Measurements from ENCODE around the gene HADHA. TPM values are rescaled to one million over a fixed set of nuclear protein-coding genes. Genes with fewer than 3 reads are reported as not detected.

HADHA gene
- total RNA-seq, 1 donor from 2014 or later: 130 TPM

DNA sequence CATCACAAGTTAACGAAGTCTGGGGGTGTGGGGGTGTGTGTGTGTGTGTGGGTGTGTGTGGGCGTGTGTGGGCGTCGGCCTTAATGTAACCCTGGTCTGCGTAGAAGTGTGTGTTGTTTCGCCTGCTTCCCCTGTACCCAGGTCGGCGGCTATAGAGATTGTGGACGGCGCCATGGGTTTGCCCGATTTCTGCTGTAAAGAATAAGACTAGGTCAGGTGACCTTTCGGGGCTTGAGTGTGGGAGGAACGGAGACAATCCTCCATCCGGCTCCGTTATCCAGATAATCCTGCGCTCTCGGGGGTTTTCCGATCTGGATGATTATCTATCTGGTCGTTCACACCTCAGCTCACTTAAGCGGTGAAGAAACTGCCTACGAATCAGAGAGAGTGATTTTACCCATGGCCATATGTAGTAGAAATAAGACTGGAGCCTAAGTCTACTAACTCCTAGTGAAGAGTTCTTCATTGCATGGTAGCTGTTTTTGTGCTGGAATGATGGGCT, 850 bp upstream of the HADHA start:
- Histone ChIP-seq H3K4me1 (peaks cover 50% of the 10 kb centered on the region), H3K4me3 (peak overlapping the region; percentile 89), H3K36me3 (no peaks in the 10 kb centered on the region), H3K27ac (peak overlapping the region; percentile 96), H3K27me3 (ENCODE audit: low read depth) (no peaks in the 10 kb centered on the region), H3K9me3 (no peaks in the 10 kb centered on the region)
- ATAC-seq: peak; percentile 55 to 66
- intact Hi-C loops (cut with DNase I): no loop called here
- TF ChIP-seq, protein P1, sequence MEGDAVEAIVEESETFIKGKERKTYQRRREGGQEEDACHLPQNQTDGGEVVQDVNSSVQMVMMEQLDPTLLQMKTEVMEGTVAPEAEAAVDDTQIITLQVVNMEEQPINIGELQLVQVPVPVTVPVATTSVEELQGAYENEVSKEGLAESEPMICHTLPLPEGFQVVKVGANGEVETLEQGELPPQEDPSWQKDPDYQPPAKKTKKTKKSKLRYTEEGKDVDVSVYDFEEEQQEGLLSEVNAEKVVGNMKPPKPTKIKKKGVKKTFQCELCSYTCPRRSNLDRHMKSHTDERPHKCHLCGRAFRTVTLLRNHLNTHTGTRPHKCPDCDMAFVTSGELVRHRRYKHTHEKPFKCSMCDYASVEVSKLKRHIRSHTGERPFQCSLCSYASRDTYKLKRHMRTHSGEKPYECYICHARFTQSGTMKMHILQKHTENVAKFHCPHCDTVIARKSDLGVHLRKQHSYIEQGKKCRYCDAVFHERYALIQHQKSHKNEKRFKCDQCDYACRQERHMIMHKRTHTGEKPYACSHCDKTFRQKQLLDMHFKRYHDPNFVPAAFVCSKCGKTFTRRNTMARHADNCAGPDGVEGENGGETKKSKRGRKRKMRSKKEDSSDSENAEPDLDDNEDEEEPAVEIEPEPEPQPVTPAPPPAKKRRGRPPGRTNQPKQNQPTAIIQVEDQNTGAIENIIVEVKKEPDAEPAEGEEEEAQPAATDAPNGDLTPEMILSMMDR (IDR thresholded peaks at IDR 0.05): no peak
- peak; percentile 60 for DNase-seq

DNA sequence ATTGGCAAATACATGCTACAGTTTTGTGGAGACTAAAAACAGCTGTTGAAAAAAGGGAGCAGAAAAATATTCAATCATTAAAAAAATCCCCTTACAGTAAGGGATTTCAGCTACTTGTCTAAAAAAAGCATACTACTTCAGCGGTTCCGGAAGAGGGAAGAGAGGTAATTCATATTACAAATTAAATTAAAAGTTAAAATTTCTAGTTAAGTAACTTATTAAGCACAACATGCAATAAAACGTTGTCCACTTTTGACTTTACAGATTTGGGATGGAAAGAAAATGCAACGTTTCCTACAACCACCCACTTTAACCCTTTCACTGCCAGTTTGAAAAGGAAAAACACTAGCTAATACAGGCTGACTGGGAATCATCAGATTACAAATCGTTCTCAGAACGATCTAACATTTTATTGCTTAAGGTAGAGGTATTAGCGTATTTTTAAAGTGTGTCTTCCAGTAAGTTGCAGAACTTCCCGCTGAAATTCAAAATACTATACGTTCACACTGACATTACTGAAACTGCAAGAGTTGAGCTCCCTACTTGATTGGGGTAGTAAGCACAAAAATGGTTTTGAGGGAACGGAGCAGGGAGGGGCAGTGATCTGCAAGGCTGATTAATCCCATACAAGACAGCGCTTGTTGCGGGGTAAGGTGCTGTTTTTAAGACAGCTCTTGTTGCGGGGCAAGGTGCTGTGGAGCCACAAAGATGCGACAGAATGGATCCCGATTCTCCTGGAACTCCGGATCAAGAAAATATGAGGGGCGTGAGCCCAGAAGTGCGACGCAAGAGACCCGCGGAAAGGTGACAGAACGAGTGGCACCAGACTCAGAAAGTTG, 743 bp downstream of the HADHA start:
- TF ChIP-seq, protein P1 (IDR thresholded peaks at IDR 0.05): no peak

DNA sequence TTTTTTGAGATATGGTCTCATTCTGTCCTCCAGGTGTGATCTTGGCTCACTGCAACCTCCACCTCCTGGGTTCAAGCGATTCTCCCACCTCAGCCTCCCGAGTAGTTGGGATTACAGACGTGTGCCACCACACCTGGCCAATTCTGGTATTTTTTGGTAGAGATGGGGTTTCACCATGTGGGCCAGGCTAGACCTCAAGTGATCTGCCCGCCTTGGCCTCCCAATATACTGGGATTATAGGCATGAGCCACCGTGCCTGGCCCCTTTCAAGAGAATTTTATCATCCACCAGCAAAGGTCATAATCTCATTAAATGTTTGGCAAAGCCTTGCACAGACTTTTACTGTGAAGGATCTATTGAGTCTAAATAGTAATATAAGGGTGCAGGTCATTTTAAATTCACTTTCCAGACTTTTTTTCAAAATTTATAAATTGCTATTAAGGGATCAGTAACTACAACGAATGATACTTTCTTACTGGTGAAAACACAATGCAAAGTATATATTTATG, 2.5 kb downstream of the HADHA start:
- H3K4me3 ChIP-seq: no peak overlapping the region
- intact Hi-C loops (cut with DNase I): no loop called here
- no peak for DNase-seq
- peaks cover 19% of the 10 kb centered on the region for H3K36me3 ChIP-seq
- H3K27me3 ChIP-seq (ENCODE audit: low read depth): no peaks in the 10 kb centered on the region
- H3K27ac ChIP-seq: no peak overlapping the region
- H3K9me3 ChIP-seq: no peaks in the 10 kb centered on the region
- H3K4me1 ChIP-seq: peaks cover 67% of the 10 kb centered on the region
- TF ChIP-seq, protein P1 (IDR thresholded peaks at IDR 0.05): no peak
- ATAC-seq: no peak

More for the DNA sequence above, 743 bp downstream of the HADHA start:
- peak overlapping the region; percentile 96 for H3K27ac ChIP-seq
- H3K4me3 ChIP-seq: peak overlapping the region; percentile 89
- no peaks in the 10 kb centered on the region for H3K9me3 ChIP-seq
- H3K27me3 ChIP-seq (ENCODE audit: low read depth): no peaks in the 10 kb centered on the region
- ATAC-seq: peak in 1 of 2 donors; percentile 2
- no peak for DNase-seq
- intact Hi-C loops (cut with DNase I): no loop called here
- H3K4me1 ChIP-seq: peaks cover 66% of the 10 kb centered on the region
- peaks cover 1% of the 10 kb centered on the region for H3K36me3 ChIP-seq

DNA sequence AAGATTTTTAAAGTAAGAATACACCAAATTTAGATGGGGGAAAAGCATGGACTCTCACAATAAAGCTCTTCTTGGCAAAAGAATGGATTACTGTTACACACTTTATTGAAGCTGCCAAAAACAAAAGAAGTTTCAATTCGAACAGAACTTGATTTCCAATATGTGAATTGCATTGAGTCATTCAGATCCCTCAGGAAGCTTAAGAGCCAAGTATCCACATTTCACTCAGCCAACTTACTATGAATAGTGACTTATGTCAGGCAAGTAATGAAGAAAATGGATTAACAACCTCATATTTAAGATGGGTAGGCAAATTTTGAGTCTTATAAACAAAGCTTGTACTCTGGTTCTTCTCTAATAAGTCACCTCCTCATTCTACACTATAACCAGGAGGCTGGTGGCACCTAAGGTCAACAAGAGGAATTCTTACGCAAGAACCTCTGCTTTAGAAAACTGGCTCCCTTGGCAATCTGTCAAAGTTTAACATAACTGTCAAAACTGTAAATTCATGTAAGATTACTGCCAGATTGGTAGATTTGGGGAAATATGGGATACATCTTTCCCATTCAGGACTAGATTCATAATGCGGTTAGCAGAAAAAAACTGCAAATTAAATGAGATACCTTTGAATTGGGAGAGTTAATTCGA, 6.0 kb downstream of the HADHA start:
- Histone ChIP-seq H3K27ac (no peak overlapping the region), H3K4me3 (no peak overlapping the region), H3K27me3 (ENCODE audit: low read depth) (no peaks in the 10 kb centered on the region), H3K9me3 (no peaks in the 10 kb centered on the region), H3K4me1 (peaks cover 49% of the 10 kb centered on the region), H3K36me3 (peaks cover 53% of the 10 kb centered on the region)
- DNase-seq (no peak), ATAC-seq (peak in 1 of 2 donors; percentile 47)
- TF ChIP-seq, protein P1 (IDR thresholded peaks at IDR 0.05): no peak
- intact Hi-C loops (cut with DNase I): no loop called here

DNA sequence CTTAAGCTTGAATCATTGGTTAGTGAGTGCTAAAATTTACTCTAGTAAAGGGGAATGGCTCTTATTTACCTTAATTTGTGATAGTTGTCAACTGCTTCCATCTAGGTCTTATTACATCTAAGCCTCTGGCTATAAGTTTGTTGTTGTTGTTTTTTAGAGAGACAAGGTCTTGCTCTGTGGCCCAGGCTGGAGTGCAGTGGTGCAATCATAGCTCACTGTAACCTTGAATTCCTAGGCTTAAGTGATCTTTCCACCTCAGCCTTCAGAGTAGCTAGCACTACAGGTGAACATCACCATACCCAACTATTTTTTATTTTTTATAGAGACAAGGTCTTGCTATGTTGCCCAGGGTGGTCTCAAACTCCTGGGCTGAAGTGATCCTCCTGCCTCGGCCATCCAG, 6.6 kb downstream of the HADHA start:
- Histone ChIP-seq H3K27ac (no peak overlapping the region), H3K36me3 (peaks cover 58% of the 10 kb centered on the region), H3K4me1 (peaks cover 46% of the 10 kb centered on the region), H3K27me3 (ENCODE audit: low read depth) (no peaks in the 10 kb centered on the region), H3K4me3 (no peak overlapping the region), H3K9me3 (no peaks in the 10 kb centered on the region)
- no peak for DNase-seq
- no peak for ATAC-seq
- TF ChIP-seq, protein P1 (IDR thresholded peaks at IDR 0.05): no peak
- intact Hi-C loops (cut with DNase I): no loop called here

All from lower lobe of right lung (tissue), 2 donors.